Endothelial cell (in vitro differentiated cells): Measurements from ENCODE around the gene LCLAT1. TPM values are rescaled to one million over a fixed set of nuclear protein-coding genes. Genes with fewer than 3 reads are reported as not detected.
"Not testable (repeated sequence)": the region's sequence is repeated elsewhere in the genome, so short reads cannot be mapped to it uniquely, and the experiment has no call there.

ENCODE experiments used
- DNase-seq: peaks from one replicate; pipeline ENCODE4 v3.0.0; 2021; ENCODE audit warnings: low spot score
- H3K27ac Mint-ChIP-seq: one replicate; pipeline ENCODE4 v1.8.0; 2021; ENCODE audit warnings: mixed read lengths, inconsistent platforms; ENCODE audit not compliant: unreplicated experiment
- H3K27me3 Mint-ChIP-seq: one replicate; pipeline ENCODE4 v1.8.0; 2021; ENCODE audit warnings: mild to moderate bottlenecking, moderate library complexity, mixed read lengths, inconsistent platforms; ENCODE audit not compliant: unreplicated experiment
- H3K36me3 Mint-ChIP-seq: one replicate; pipeline ENCODE4 v1.8.0; 2021; ENCODE audit warnings: mild to moderate bottlenecking, low read depth, mixed read lengths, inconsistent platforms; ENCODE audit not compliant: unreplicated experiment
- H3K4me1 Mint-ChIP-seq: one replicate; pipeline ENCODE4 v1.8.0; 2021; ENCODE audit warnings: mild to moderate bottlenecking, mixed read lengths, inconsistent platforms; ENCODE audit not compliant: unreplicated experiment
- H3K4me3 Mint-ChIP-seq: one replicate; pipeline ENCODE4 v1.8.0; 2021; ENCODE audit warnings: mild to moderate bottlenecking, mixed read lengths, inconsistent platforms; ENCODE audit not compliant: unreplicated experiment
- H3K9me3 Mint-ChIP-seq: one replicate; pipeline ENCODE4 v1.8.0; 2021; ENCODE audit warnings: mixed read lengths, inconsistent platforms; ENCODE audit not compliant: unreplicated experiment
- CTCF ChIP-seq: fragments of 200-600 bp; sonication (generic); IDR thresholded peaks from one replicate; pipeline ENCODE4 v1.5.0; 2021; ENCODE audit warnings: antibody characterized with exemption; ENCODE audit not compliant: unreplicated experiment
- total RNA-seq: library from RNA; stranded (reverse); fragmentation: NEBNext Ultra II Directional; extraction: Animal tissue kit (Norgen Biotek cat#: 25700); gene quantifications from one replicate; pipeline ENCODE4 v1.2.1, GENCODE V29; 2021; ENCODE audit not compliant: unreplicated experiment

LCLAT1 gene
- total RNA-seq, 1 donor from 2014 or later = 20.9 TPM

- no peak overlapping the region for H3K27ac Mint-ChIP-seq
- H3K9me3 Mint-ChIP-seq = no peaks in the 10 kb centered on the region
- H3K4me3 Mint-ChIP-seq = no peak overlapping the region
- no peak for DNase-seq
- no peaks in the 10 kb centered on the region for H3K27me3 Mint-ChIP-seq
- H3K36me3 Mint-ChIP-seq = peaks cover 3% of the 10 kb centered on the region
- TF ChIP-seq CTCF = no peak
- H3K4me1 Mint-ChIP-seq = peaks cover 13% of the 10 kb centered on the region
Measured at GRCh38 chr2:30509716-30510115, 62.7 kb downstream of the LCLAT1 start.

- no peak overlapping the region for H3K4me3 Mint-ChIP-seq
- peaks cover 3% of the 10 kb centered on the region for H3K36me3 Mint-ChIP-seq
- H3K27ac Mint-ChIP-seq = no peak overlapping the region
- no peaks in the 10 kb centered on the region for H3K9me3 Mint-ChIP-seq
- no peak for TF ChIP-seq CTCF
- H3K27me3 Mint-ChIP-seq = no peaks in the 10 kb centered on the region
- H3K4me1 Mint-ChIP-seq = peaks cover 13% of the 10 kb centered on the region
- DNase-seq = no peak
Measured at GRCh38 chr2:30510409-30510808, 63.4 kb downstream of the LCLAT1 start.

- peaks cover 9% of the 10 kb centered on the region for H3K4me1 Mint-ChIP-seq
- H3K4me3 Mint-ChIP-seq = no peak overlapping the region
- no peaks in the 10 kb centered on the region for H3K9me3 Mint-ChIP-seq
- peaks cover 3% of the 10 kb centered on the region for H3K36me3 Mint-ChIP-seq
- TF ChIP-seq CTCF = no peak
- no peak for DNase-seq
- no peak overlapping the region for H3K27ac Mint-ChIP-seq
- no peaks in the 10 kb centered on the region for H3K27me3 Mint-ChIP-seq
Measured at GRCh38 chr2:30511122-30512083, 64.4 kb downstream of the LCLAT1 start.

- H3K4me3 Mint-ChIP-seq = no peak overlapping the region
- H3K36me3 Mint-ChIP-seq = peaks cover 5% of the 10 kb centered on the region
- DNase-seq = no peak
- TF ChIP-seq CTCF = no peak
- H3K27ac Mint-ChIP-seq = no peak overlapping the region
- H3K4me1 Mint-ChIP-seq = peaks cover 9% of the 10 kb centered on the region
- H3K27me3 Mint-ChIP-seq = no peaks in the 10 kb centered on the region
- no peaks in the 10 kb centered on the region for H3K9me3 Mint-ChIP-seq
Measured at GRCh38 chr2:30512243-30512886, 65.3 kb downstream of the LCLAT1 start.

GRCh38 chr2:30513649-30514048 is 66.6 kb downstream of the LCLAT1 start:
- H3K4me3 Mint-ChIP-seq, H3K27me3 Mint-ChIP-seq, H3K9me3 Mint-ChIP-seq, DNase-seq, H3K27ac Mint-ChIP-seq: not testable (repeated sequence)
- Mint-ChIP-seq H3K36me3 (peaks cover 11% of the 10 kb centered on the region), H3K4me1 (peaks cover 15% of the 10 kb centered on the region)
